Activated T-cell treated with anti-CD3 and anti-CD28 coated beads for 1 hour (primary cell): Measurements from ENCODE around the gene ANTXR1.
"Not testable (repeated sequence)": the region's sequence is repeated elsewhere in the genome, so short reads cannot be mapped to it uniquely, and the experiment has no call there.

Source experiments
- DNase-seq: peaks from one replicate; pipeline ENCODE4 v3.0.0-alpha.2; 2020; ENCODE audit warnings: low read depth

The ANTXR1 gene

DNA sequence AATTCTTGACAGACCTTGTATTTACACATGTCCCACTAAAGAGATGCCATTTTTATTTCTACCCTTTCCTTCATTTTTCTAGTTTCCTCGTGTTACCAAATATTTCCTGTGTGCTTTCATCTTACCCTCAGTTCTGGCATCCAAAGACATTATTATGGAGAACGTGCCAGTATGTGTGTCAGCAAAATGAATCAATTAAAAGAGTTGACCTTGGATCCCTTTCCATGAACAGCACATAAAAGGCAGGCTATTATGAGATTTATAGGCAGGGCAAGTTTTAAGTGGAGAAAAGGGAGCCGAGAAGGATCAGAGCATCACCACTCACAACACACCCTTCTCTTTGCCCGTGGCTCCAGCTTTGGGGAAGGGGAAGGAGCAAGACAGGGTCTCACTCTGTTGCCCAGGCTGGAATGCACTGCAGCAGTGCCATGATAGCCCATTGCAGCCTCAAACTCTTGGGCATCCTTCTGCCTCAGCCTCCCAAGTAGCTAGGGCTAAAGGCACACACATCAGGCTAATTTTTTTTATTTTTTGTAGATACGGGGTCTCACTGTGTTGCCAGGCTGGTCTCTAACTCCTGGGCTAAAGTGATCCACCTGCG lies 224.2 kb downstream of the ANTXR1 start:
- no peak for DNase-seq

DNA sequence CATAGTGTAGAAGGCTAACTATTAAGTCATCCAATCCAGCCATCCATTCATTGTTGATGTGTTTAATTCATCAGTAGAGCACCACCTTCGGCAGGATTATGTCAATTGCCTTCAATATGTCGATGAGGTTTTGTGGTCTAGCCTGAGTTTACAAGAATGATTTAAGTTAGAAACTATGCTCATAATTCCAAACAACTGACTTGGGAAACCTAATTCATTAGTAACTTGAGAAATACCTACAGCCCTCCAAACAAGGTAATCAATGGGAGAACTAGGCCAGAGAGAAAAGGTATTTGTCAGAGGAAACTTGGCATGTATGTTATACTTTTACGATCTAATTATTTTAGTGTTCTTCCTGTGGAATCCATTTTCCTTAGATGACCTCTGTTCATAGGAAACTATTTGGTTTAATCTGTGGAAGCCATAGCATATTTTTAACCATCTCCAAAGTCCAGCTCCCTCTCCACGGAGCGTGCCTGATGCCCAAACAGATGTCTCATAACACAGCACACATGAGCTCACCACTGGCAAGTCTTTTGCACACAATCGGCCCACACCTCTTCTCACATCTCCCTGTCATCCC lies 225.6 kb downstream of the ANTXR1 start:
- no peak for DNase-seq

DNA sequence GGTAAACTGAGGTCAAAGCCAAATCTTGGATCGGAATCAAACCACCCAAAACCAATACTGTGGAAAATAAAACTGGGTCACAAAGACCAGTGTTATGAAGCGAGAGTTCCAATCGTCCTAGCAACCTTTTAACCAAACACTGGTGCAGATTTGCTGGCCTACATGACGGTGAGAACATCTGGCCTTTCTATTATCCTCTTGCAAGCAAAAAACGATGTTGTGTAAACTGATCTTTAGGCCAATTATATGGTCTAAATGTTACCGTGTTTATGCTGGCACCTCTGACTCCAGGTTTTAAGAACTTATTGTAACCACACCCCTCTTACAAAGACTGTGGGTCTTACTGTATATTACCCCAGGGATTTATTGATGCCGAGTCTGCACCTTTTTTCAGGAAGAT lies 228.1 kb downstream of the ANTXR1 start:
- DNase-seq: no peak

DNA sequence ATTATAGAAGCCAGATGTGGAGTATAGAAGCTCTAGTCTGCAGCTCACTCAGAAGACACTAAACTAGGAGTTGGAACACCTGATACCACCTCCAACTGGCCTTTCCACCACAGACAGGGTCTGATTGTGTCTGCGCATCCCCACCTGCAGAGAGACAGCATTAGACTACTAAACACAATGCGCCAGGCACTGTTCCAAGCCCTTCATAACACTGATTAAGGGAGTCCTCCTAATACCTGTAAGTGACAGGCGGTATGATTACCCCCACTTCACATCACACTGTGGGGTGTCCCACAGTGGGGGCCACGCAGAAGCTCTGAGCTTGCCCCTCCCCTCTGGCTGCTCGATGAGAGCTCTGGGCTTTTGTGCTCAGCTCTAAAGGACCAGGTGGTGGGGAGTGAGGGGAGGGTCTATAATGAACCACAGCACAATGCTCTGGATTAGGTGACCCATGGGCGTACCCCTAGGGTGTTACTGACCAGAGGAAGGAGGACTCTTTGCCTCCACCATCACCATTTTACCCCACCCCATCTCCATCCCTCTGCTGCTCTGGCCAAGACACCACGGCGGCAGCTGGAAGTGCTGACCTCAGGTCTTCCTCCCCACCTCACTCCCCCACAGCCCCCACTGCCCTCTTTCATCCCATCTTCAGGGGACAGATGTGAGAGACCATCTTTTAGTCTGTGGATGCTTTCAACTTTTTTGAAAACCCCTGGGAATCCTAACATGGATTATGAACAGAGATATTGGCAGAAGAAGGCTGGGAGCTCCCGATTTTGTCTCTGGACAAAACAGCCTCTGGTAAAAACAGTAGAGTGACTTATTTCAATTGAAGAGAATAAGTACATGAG lies 228.9 kb downstream of the ANTXR1 start:
- no peak for DNase-seq

DNA sequence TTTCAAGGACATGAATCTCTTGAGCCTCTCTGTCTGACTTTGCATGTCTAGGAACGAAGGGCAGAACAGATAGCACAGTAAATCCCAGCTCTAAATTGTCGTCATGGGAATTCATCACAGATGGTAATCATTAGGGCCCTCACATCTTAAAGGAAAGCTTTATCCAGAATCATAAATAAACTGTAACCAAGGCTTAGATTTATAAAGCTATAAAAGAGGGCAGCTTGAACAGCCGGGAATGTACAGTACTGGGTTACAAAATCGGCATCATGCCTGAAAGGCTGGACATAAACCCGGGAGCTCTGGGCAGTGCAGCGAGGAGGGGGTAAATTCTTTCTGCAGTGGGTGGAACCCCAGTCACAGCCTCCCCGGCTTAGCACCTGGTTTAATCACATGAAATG lies 229.7 kb downstream of the ANTXR1 start:
- DNase-seq: no peak

DNA sequence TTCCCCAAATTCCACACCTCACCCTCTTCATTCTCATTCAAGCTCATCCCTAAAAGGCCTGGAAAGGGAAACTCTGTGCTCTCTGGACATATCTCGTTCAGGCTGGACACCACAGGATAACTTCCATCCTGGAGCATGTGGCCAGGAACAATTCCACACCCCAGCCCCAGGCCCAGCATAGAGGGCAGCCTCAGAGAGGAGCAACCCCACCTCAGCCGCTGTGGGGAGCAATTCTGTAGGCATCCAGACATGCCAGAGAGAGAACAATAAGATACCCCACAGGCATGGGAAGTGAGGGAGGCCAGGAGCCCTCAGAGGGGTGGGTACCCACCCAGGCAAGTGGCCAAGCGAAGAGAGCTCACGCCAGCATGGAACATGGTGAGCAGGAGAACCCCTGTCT lies 230.7 kb downstream of the ANTXR1 start:
- DNase-seq: no peak

DNA sequence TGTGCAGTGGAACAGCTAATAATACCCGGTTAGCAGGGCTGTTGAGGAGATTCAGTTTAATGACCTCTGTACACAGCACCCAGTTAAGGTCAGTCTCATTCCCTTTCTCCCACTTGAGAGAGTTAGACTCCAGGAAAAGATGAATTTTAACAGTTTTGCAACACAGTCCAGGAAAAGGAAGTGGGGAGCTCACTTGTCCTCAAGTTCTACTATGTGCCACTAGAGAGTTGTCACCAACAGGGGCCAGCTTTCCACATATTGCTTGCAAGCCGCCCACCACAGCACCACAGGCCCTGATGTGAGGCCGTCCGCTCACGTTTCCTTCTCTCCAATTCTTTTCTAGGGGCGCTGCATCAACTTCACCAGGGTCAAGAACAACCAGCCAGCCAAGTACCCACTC lies 231.9 kb downstream of the ANTXR1 start:
- no peak for DNase-seq

DNA sequence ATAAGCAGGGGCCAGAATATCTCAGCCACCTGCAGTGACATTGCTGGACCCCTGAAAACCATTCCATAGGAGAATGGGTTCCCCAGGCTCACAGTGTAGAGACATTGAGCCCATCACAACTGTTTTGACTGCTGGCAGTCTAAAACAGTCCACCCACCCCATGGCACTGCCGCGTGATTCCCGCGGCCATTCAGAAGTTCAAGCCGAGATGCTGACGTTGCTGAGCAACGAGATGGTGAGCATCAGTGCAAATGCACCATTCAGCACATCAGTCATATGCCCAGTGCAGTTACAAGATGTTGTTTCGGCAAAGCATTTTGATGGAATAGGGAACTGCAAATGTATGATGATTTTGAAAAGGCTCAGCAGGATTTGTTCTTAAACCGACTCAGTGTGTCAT lies 234.6 kb downstream of the ANTXR1 start:
- DNase-seq: no peak

DNA sequence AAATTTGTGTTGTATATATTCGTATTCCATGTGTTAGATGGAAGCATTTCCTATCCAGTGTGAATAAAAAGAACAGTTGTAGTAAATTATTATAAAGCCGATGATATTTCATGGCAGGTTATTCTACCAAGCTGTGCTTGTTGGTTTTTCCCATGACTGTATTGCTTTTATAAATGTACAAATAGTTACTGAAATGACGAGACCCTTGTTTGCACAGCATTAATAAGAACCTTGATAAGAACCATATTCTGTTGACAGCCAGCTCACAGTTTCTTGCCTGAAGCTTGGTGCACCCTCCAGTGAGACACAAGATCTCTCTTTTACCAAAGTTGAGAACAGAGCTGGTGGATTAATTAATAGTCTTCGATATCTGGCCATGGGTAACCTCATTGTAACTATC lies 235.3 kb downstream of the ANTXR1 start:
- no peak for DNase-seq

DNA sequence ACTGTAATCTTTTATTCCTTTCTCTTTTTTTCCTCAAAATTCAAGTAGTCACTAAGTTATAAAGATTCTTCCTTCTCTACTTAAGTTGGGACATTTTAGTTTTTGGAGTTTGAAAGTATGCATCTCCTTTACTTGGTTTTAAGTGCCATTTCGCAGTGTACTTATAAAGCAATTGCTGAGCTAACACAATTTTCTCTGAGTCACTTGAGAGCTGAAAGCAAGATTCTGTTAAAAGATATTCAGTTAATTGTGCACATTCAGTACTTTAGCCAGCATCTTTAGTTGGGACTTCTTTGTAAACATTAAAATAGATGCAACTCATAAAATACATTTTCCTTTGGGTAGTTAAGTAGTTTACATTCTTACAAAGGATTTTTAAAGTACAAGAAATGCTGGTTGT lies 238.0 kb downstream of the ANTXR1 start:
- no peak for DNase-seq

DNA sequence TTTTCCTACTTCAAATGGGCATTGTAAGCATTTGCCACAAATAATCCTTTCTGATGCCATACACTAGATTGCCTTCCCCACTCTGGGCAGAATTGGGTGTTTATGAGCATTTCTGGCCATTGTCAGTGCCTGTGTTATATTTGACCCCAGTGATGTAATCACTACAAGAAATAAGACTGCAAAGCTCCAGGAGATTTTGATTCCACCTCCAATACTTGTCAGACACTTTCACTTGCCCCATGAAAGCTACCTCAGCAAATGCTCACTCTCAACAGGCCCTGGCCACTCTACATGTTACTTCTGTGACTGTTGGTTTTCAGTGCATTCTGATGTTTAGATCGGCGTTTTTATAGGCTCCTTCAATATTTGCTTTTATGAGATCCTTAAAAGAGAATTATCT lies 239.0 kb downstream of the ANTXR1 start:
- no peak for DNase-seq

- DNase-seq: no peak
Observed at GRCh38 chr2:69253112-69253511, 240.1 kb downstream of the ANTXR1 start.

DNA sequence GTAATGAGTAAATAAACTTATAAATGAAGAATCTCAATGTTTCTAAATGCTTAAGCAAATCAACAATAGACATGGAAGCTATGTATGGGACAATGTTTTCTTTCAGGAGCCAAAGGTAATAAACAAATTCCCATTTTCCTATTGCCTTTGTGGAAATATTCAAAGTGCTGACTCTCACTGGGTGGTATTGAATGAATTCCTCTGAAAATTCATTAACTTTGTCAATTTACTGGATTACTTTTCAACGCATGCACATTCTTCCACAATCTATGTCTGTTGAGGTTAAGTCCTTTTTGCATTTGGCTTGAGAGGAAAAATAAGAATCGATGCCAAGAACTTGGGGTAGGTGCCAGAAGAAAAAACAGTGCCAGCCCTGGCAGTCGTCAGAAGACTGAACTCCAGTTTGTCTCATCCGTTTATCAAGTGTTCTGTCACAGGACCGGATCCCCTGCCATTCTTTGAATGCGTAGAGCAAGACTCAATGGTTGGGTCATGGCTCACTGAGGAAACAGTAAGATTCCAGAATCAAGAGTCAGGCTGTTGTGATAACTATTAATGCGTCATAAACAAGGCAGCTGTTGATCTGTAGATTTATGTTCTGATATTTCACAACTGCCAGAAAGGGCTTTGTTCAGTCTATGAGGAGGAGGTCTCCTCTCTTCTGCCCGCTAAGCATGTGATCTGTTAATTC lies 240.8 kb downstream of the ANTXR1 start:
- DNase-seq: no peak

GRCh38 chr2:69255760-69256159 lies 242.8 kb downstream of the ANTXR1 start:
- DNase-seq: no peak

DNA sequence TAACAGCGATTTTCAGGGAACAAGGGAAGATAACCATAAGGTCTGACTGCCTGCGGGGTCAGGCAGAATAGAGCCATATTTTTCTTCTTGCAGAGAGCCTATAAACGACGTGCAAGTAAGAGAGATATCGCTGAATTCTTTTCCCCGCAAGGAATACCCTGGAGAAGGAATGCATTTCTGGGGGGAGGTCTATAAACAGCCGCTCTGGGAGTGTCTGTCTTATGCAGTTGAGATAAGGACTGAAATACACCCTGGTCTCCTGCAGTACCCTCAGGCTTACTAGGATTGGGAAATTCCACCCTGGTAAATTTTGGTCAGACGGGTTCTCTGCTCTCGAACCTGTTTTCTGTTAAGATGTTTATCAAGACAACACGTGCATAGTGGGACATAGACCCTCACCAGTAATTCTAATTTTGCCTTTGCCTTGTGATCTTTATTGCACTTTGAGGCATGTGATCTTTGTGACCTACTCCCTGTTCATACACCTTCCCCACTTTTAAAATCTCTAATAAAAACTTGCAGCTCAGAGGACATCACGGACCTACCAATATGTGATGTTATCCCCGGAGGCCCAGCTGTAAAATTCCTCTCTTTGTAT lies 247.1 kb downstream of the ANTXR1 start:
- not testable (repeated sequence) for DNase-seq

DNA sequence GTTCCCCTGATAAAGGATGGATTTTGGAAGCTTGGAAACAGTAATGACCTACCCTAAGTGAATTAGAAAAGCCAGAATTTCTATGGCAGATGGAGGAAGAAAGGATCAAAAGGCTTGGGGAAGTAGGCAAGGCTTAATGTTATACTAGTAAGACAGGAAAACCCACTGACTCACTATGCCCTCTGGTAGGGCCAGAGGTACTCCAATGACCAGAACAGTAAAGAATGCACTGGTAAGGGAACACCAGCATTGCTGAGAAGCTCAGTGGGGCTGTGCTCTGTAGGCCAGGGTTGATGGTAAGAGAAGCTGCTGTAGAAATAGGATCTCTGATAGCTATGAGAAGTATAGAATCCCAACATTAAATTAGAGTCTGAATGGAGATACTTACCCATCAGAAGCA lies 247.7 kb downstream of the ANTXR1 start:
- DNase-seq: no peak

GRCh38 chr2:69269330-69269729 lies 256.4 kb downstream of the ANTXR1 start:
- no peak for DNase-seq

DNA sequence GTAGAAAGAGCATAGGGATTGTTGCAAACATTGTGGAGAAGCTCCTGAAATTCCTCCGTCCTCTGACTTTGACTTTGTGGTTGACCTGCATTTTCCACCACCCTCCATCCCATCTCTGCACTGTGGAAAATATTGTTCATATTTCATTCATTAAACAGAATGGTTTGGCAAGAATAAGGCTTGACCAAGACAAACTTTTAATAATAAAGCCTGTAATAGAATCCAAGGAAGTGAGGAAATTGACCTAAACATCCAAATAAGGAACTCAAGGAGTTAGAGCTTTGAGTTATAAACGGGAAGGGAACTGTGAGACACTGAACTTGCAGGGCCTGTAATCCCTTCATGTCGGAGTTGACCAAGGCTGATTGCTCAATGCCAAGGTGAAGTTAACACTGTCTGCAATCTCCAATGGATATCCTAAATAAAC lies 258.9 kb downstream of the ANTXR1 start:
- no peak for DNase-seq

GRCh38 chr2:69272803-69273471 lies 260.0 kb downstream of the ANTXR1 start:
- no peak for DNase-seq

DNA sequence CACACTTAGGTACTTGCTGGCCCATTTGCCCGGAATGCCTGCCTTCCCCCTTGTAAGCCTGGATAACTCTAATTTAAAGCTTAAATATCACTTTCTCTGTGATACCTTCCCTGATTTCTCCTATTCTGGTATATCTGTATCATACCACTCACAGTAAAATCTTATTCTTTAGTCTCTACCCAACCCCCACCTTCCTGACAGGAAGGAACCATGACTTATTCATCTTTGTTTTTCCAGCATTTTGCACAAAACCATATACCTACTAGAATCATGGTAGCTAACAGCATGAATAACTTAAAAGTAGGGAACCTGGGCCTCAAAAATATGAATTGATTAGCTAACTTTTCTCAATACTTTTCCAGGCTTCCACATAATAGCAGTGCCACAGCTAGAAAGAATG lies 262.5 kb downstream of the ANTXR1 start:
- DNase-seq: no peak

- DNase-seq: no peak
Observed at GRCh38 chr2:69278366-69278765, 265.4 kb downstream of the ANTXR1 start.

GRCh38 chr2:69279211-69279610 lies 266.2 kb downstream of the ANTXR1 start:
- DNase-seq: no peak
